ENCODE measurements around the gene TSPAN33. TPM values are rescaled to one million over a fixed set of nuclear protein-coding genes. Genes with fewer than 3 reads are reported as not detected.
A peak's percentile ranks its signal among the peaks of the same experiment; 100 is the strongest.

The TSPAN33 gene
- total and polyA plus RNA-seq, 10 of the 15 experiments (the other 5 are each of a cell fraction or from before 2014, with no cell fraction given): 12.0 to 123 (median 86.3) TPM

DNA sequence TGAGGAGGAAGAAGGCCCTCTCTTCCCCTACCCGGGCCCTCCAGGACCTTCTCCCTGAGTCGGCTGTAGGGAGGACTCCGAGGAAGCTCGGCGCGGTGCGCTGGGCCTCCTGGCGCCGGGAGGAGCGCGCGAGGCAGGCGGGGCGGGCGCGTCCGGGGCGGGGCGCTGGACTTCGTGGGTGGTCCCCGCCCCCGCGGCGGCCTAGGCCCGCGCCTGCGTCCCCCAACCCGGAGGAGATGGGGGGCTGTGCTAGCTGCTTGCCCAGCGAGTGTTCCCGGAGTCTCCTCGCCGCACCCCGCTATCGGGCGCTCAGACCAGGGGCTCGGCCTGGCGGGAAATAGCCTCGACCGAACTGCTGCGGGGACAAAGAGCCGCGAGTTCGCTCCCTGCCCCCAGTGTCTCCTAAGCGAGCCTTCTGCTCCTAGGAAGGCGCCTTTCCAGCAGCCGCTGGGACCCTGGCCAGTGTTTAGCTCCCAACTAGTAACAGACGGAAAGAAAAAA lies 24.7 kb downstream of the TSPAN33 start (continued):
- TF ChIP-seq, protein P1, sequence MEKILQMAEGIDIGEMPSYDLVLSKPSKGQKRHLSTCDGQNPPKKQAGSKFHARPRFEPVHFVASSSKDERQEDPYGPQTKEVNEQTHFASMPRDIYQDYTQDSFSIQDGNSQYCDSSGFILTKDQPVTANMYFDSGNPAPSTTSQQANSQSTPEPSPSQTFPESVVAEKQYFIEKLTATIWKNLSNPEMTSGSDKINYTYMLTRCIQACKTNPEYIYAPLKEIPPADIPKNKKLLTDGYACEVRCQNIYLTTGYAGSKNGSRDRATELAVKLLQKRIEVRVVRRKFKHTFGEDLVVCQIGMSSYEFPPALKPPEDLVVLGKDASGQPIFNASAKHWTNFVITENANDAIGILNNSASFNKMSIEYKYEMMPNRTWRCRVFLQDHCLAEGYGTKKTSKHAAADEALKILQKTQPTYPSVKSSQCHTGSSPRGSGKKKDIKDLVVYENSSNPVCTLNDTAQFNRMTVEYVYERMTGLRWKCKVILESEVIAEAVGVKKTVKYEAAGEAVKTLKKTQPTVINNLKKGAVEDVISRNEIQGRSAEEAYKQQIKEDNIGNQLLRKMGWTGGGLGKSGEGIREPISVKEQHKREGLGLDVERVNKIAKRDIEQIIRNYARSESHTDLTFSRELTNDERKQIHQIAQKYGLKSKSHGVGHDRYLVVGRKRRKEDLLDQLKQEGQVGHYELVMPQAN (conservative IDR thresholded peaks at IDR 0.05): no peak
- no peak for TF ChIP-seq TAF1 (IDR thresholded peaks at IDR 0.05; ENCODE audit: borderline replicate concordance, low read depth, low read length)
- TF ChIP-seq SMAD5 (IDR thresholded peaks at IDR 0.05; ENCODE audit: low read depth): no peak
- TF ChIP-seq ESRRA (IDR thresholded peaks at IDR 0.05; ENCODE audit: low read length): no peak
- TF ChIP-seq, protein P2, sequence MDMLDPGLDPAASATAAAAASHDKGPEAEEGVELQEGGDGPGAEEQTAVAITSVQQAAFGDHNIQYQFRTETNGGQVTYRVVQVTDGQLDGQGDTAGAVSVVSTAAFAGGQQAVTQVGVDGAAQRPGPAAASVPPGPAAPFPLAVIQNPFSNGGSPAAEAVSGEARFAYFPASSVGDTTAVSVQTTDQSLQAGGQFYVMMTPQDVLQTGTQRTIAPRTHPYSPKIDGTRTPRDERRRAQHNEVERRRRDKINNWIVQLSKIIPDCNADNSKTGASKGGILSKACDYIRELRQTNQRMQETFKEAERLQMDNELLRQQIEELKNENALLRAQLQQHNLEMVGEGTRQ (IDR thresholded peaks at IDR 0.05; ENCODE audit: borderline replicate concordance, low read depth, low read length): no peak
- 0 out of 2 replicates have a peak, but pooled peaks have one; percentile 7 for TF ChIP-seq IKZF1 (conservative IDR thresholded peaks at IDR 0.05)
- no peak for TF ChIP-seq ZSCAN29 (IDR thresholded peaks at IDR 0.05)
- TF ChIP-seq, protein P3, sequence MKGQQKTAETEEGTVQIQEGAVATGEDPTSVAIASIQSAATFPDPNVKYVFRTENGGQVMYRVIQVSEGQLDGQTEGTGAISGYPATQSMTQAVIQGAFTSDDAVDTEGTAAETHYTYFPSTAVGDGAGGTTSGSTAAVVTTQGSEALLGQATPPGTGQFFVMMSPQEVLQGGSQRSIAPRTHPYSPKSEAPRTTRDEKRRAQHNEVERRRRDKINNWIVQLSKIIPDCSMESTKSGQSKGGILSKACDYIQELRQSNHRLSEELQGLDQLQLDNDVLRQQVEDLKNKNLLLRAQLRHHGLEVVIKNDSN (IDR thresholded peaks at IDR 0.05; ENCODE audit: borderline replicate concordance, extremely low read length, insufficient read depth, low read depth, low read length): no peak
- TF ChIP-seq JUND (IDR thresholded peaks at IDR 0.05; ENCODE audit: low read depth, low read length): no peak
- TF ChIP-seq NR2C1 (IDR thresholded peaks at IDR 0.05): no peak
- TF ChIP-seq BRCA1 (IDR thresholded peaks at IDR 0.05; ENCODE audit: low read depth, low read length): no peak
- TF ChIP-seq HDAC2 (IDR thresholded peaks at IDR 0.05): no peak
- TF ChIP-seq GATAD2B (conservative IDR thresholded peaks at IDR 0.05; ENCODE audit: low read depth): peak; percentile 62; the same call in 1 of the 2 replicates
- TF ChIP-seq BHLHE40 (IDR thresholded peaks at IDR 0.05; ENCODE audit: borderline replicate concordance in 1 of 2, low read depth in 2 of 2, low read length in 1 of 2): 0 out of 4 replicates have a peak, but pooled peaks of 1 of the 2 experiments have one; percentile 14

All from GM12878 (cell line).